Measurements from ENCODE around the gene SULT1A3.

Gene SULT1A3

GRCh38 chr16:30180741-30181140 lies 18.3 kb upstream of the SULT1A3 start:
- peaks cover 7% of the 10 kb centered on the region for H3K27me3 Mint-ChIP-seq (ENCODE audit: low read depth)
- no peak for TF ChIP-seq CTCF (IDR thresholded peaks at IDR 0.05; ENCODE audit: unreplicated experiment in 3 of 3)
- no peaks in the 10 kb centered on the region for H3K36me3 Mint-ChIP-seq (ENCODE audit: low read depth)
- H3K4me1 Mint-ChIP-seq, result peaks cover 8% of the 10 kb centered on the region
- no peaks in the 10 kb centered on the region for H3K9me3 Mint-ChIP-seq
- peak overlapping the region in 2 of 3 experiments; percentile 54 to 69 for H3K4me3 Mint-ChIP-seq
- H3K27ac Mint-ChIP-seq, result peak overlapping the region in 1 of 3 experiments; percentile 23

- H3K27ac Mint-ChIP-seq, result peak within 1 kb of the TSS in 1 of 3 experiments; percentile 33
- peaks cover 7% of the 10 kb centered on the region for H3K27me3 Mint-ChIP-seq (ENCODE audit: low read depth)
- no peak for TF ChIP-seq CTCF (IDR thresholded peaks at IDR 0.05; ENCODE audit: unreplicated experiment in 3 of 3)
- H3K4me1 Mint-ChIP-seq, result peaks cover 8% of the 10 kb centered on the region
- peak within 1 kb of the TSS; percentile 87 to 88 (median 87) for H3K4me3 Mint-ChIP-seq
- H3K36me3 Mint-ChIP-seq (ENCODE audit: low read depth), result no peaks in the 10 kb centered on the region
- H3K9me3 Mint-ChIP-seq, result no peaks in the 10 kb centered on the region
These were observed 15.6 kb upstream of the SULT1A3 start, which contains the start of gene CORO1A for GRCh38 chr16:30183233-30184095. CORO1A (plus strand) TSS chr16:30183602; CDS start chr16:30185210, 1,608 bp downstream.

GRCh38 chr16:30184096-30184890 lies 14.8 kb upstream of the SULT1A3 start:
- Mint-ChIP-seq H3K27me3 (ENCODE audit: low read depth) (peaks cover 7% of the 10 kb centered on the region), H3K4me3 (peak overlapping the region; percentile 66 to 74 (median 74)), H3K27ac (peak overlapping the region in 1 of 3 experiments; percentile 33), H3K36me3 (ENCODE audit: low read depth) (no peaks in the 10 kb centered on the region), H3K4me1 (peaks cover 8% of the 10 kb centered on the region), H3K9me3 (no peaks in the 10 kb centered on the region)
- no peak for TF ChIP-seq CTCF (IDR thresholded peaks at IDR 0.05; ENCODE audit: unreplicated experiment in 3 of 3)

- Mint-ChIP-seq H3K9me3 (no peaks in the 10 kb centered on the region), H3K4me3 (peak overlapping the region; percentile 66 to 74 (median 74)), H3K27ac (peak overlapping the region in 1 of 3 experiments; percentile 12), H3K27me3 (ENCODE audit: low read depth) (peaks cover 7% of the 10 kb centered on the region), H3K4me1 (peaks cover 8% of the 10 kb centered on the region), H3K36me3 (ENCODE audit: low read depth) (no peaks in the 10 kb centered on the region)
- TF ChIP-seq CTCF (IDR thresholded peaks at IDR 0.05; ENCODE audit: unreplicated experiment in 3 of 3), result no peak
These were observed 14.0 kb upstream of the SULT1A3 start for GRCh38 chr16:30184891-30185682.

GRCh38 chr16:30185683-30186421 lies 13.2 kb upstream of the SULT1A3 start:
- TF ChIP-seq CTCF (IDR thresholded peaks at IDR 0.05; ENCODE audit: unreplicated experiment in 3 of 3), result no peak
- H3K27me3 Mint-ChIP-seq (ENCODE audit: low read depth), result peaks cover 7% of the 10 kb centered on the region

More at GRCh38 chr16:30185683-30186421, 13.2 kb upstream of the SULT1A3 start:
- peaks cover 8% of the 10 kb centered on the region for H3K4me1 Mint-ChIP-seq
- no peaks in the 10 kb centered on the region for H3K9me3 Mint-ChIP-seq
- H3K36me3 Mint-ChIP-seq (ENCODE audit: low read depth), result no peaks in the 10 kb centered on the region
- no peak overlapping the region for H3K27ac Mint-ChIP-seq
- H3K4me3 Mint-ChIP-seq, result no peak overlapping the region

Data from nephron (organoid).